SK-N-SH (cell line): ENCODE data around the gene GABRD.

Source experiments
- EZH2phosphoT487 ChIP-seq: fragments of 200-600 bp; sonication (generic); IDR thresholded peaks from 2 replicates; pipeline ENCODE4 v1.6.1; 2017; ENCODE audit warnings: low read depth, mixed run types, mild to moderate bottlenecking, antibody characterized with exemption, moderate library complexity, borderline replicate concordance
- IRF3 ChIP-seq: fragments of 150-350 bp; IDR thresholded peaks from 2 replicates; pipeline ENCODE4 v1.6.1; 2016; ENCODE audit warnings: mild to moderate bottlenecking, low read depth, low read length
- NFIC ChIP-seq: IDR thresholded peaks from 2 replicates; pipeline ENCODE4 v1.4.0; 2012; ENCODE audit warnings: borderline replicate concordance
- NRF1 ChIP-seq: IDR thresholded peaks from 2 replicates; pipeline ENCODE4 v1.6.1; 2012; ENCODE audit warnings: low read depth, mild to moderate bottlenecking, low read length
- POLR2AphosphoS5 ChIP-seq: IDR thresholded peaks from 2 replicates; pipeline ENCODE4 v1.6.1; 2012; ENCODE audit warnings: low read depth, low read length
- RCOR1 ChIP-seq: fragments of 150-350 bp; IDR thresholded peaks from 2 replicates; pipeline ENCODE4 v1.6.1; 2017; ENCODE audit warnings: antibody characterized with exemption, low read length
- RFX5 ChIP-seq: IDR thresholded peaks from 2 replicates; pipeline ENCODE4 v1.6.1; 2012; ENCODE audit warnings: mild to moderate bottlenecking, improper control_type of control experiment, low read length
- SIN3A ChIP-seq: IDR thresholded peaks from 2 replicates; pipeline ENCODE4 v1.6.1; 2012; ENCODE audit warnings: low read depth, mild to moderate bottlenecking, low read length, moderate library complexity, borderline replicate concordance
- SMC3 ChIP-seq: IDR thresholded peaks from 2 replicates; pipeline ENCODE4 v1.6.1; 2012; ENCODE audit warnings: low read depth, low read length, improper control_type of control experiment
- YY1 ChIP-seq: IDR thresholded peaks from 2 replicates; pipeline ENCODE4 v1.4.0; 2012; ENCODE audit warnings: low read depth, mild to moderate bottlenecking
- ZBTB33 ChIP-seq: IDR thresholded peaks from 2 replicates; pipeline ENCODE4 v1.4.0; 2012; ENCODE audit warnings: low read depth, borderline replicate concordance
- TF ChIP-seq, protein P1 (sequence below): fragments of 200-600 bp; sonication (generic); IDR thresholded peaks from 2 replicates; pipeline ENCODE4 v1.6.1; 2017; ENCODE audit warnings: antibody characterized with exemption, mild to moderate bottlenecking, moderate library complexity
- TF ChIP-seq, protein P2 (sequence below): IDR thresholded peaks from 2 replicates; pipeline ENCODE4 v1.6.1; 2012; ENCODE audit warnings: mild to moderate bottlenecking, low read depth, low read length, moderate library complexity

DNA sequence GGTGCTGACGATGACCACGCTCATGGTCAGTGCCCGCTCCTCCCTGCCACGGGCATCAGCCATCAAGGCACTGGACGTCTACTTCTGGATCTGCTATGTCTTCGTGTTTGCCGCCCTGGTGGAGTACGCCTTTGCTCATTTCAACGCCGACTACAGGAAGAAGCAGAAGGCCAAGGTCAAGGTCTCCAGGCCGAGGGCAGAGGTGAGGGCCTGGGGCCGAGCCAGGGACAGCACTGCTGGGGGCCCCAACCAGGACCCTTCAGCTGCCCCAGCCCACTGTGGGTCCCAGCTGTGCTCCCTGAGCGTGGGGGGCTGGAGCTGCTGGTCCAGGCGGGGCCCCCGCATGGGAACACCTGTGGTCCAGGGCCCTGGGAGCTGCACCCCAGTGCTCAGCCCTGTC, 10.4 kb downstream of the GABRD start:
- TF ChIP-seq, protein P1, sequence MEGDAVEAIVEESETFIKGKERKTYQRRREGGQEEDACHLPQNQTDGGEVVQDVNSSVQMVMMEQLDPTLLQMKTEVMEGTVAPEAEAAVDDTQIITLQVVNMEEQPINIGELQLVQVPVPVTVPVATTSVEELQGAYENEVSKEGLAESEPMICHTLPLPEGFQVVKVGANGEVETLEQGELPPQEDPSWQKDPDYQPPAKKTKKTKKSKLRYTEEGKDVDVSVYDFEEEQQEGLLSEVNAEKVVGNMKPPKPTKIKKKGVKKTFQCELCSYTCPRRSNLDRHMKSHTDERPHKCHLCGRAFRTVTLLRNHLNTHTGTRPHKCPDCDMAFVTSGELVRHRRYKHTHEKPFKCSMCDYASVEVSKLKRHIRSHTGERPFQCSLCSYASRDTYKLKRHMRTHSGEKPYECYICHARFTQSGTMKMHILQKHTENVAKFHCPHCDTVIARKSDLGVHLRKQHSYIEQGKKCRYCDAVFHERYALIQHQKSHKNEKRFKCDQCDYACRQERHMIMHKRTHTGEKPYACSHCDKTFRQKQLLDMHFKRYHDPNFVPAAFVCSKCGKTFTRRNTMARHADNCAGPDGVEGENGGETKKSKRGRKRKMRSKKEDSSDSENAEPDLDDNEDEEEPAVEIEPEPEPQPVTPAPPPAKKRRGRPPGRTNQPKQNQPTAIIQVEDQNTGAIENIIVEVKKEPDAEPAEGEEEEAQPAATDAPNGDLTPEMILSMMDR = no peak
- TF ChIP-seq NRF1 = no peak
- no peak for TF ChIP-seq SIN3A
- TF ChIP-seq, protein P2, sequence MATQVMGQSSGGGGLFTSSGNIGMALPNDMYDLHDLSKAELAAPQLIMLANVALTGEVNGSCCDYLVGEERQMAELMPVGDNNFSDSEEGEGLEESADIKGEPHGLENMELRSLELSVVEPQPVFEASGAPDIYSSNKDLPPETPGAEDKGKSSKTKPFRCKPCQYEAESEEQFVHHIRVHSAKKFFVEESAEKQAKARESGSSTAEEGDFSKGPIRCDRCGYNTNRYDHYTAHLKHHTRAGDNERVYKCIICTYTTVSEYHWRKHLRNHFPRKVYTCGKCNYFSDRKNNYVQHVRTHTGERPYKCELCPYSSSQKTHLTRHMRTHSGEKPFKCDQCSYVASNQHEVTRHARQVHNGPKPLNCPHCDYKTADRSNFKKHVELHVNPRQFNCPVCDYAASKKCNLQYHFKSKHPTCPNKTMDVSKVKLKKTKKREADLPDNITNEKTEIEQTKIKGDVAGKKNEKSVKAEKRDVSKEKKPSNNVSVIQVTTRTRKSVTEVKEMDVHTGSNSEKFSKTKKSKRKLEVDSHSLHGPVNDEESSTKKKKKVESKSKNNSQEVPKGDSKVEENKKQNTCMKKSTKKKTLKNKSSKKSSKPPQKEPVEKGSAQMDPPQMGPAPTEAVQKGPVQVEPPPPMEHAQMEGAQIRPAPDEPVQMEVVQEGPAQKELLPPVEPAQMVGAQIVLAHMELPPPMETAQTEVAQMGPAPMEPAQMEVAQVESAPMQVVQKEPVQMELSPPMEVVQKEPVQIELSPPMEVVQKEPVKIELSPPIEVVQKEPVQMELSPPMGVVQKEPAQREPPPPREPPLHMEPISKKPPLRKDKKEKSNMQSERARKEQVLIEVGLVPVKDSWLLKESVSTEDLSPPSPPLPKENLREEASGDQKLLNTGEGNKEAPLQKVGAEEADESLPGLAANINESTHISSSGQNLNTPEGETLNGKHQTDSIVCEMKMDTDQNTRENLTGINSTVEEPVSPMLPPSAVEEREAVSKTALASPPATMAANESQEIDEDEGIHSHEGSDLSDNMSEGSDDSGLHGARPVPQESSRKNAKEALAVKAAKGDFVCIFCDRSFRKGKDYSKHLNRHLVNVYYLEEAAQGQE = no peak
- TF ChIP-seq ZBTB33 = no peak
- TF ChIP-seq SMC3 = no peak
- no peak for TF ChIP-seq RFX5
- TF ChIP-seq IRF3 = no peak
- TF ChIP-seq POLR2AphosphoS5 = no peak
- TF ChIP-seq NFIC = no peak
- no peak for TF ChIP-seq EZH2phosphoT487
- TF ChIP-seq YY1 = no peak
- TF ChIP-seq RCOR1 = no peak
